HEK293T (cell line): ENCODE measurements around the gene SLC2A13.
"Not testable (repeated sequence)": the region's sequence is repeated elsewhere in the genome, so short reads cannot be mapped to it uniquely, and the experiment has no call there.

Experiments
- CTCF ChIA-PET: fragments of 350-600 bp; formaldehyde crosslinking; extraction: SDS; loops from one replicate; lab custom pipeline; 2021; ENCODE audit warnings: antibody characterized with exemption, inconsistent platforms; lab: Yijun Ruan, JAX
- POLR2A ChIA-PET: fragments of 350-600 bp; formaldehyde crosslinking; extraction: SDS; loops from one replicate; lab custom pipeline; 2020; ENCODE audit warnings: antibody characterized with exemption, inconsistent platforms; lab: Yijun Ruan, JAX
- DNase-seq: peaks from one replicate; pipeline ENCODE4 v3.0.0; 2012; ENCODE audit warnings: mixed read lengths; ENCODE audit errors: extremely low spot score
- ARNT ChIP-seq: fragments of 450-650 bp; IDR thresholded peaks from 2 replicates; pipeline ENCODE4 v1.6.1; 2017; ENCODE audit warnings: mild to moderate bottlenecking
- BHLHE40 ChIP-seq: fragments of 450-650 bp; IDR thresholded peaks from 2 replicates; pipeline ENCODE4 v1.6.1; 2016; ENCODE audit warnings: mild to moderate bottlenecking, moderate library complexity, borderline replicate concordance
- CTBP1 ChIP-seq: fragments of 450-650 bp; IDR thresholded peaks from 2 replicates; pipeline ENCODE4 v1.6.1; 2016; ENCODE audit warnings: borderline replicate concordance
- ELF4 ChIP-seq: fragments of 450-650 bp; IDR thresholded peaks from 2 replicates; pipeline ENCODE4 v1.6.1; 2017; ENCODE audit warnings: antibody characterized with exemption
- FOXA1 ChIP-seq: fragments of 450-650 bp; IDR thresholded peaks from 2 replicates; pipeline ENCODE4 v1.6.1; 2016; ENCODE audit warnings: mild to moderate bottlenecking
- FOXK2 ChIP-seq: fragments of 450-650 bp; IDR thresholded peaks from 2 replicates; pipeline ENCODE4 v1.6.1; 2016; ENCODE audit warnings: mild to moderate bottlenecking
- FOXM1 ChIP-seq: fragments of 450-650 bp; IDR thresholded peaks from 2 replicates; pipeline ENCODE4 v1.6.1; 2017; ENCODE audit warnings: mild to moderate bottlenecking, borderline replicate concordance
- HDGF ChIP-seq: fragments of 450-650 bp; IDR thresholded peaks from 2 replicates; pipeline ENCODE4 v1.6.1; 2017; ENCODE audit warnings: antibody characterized with exemption, borderline replicate concordance
- L3MBTL2 ChIP-seq: fragments of 450-650 bp; conservative IDR thresholded peaks from 2 replicates; pipeline ENCODE4 v1.6.1; 2016; ENCODE audit warnings: mild to moderate bottlenecking
- LEF1 ChIP-seq: fragments of 450-650 bp; IDR thresholded peaks from 2 replicates; pipeline ENCODE4 v1.6.1; 2017; ENCODE audit warnings: mild to moderate bottlenecking, borderline replicate concordance
- NFRKB ChIP-seq: fragments of 450-650 bp; IDR thresholded peaks from 2 replicates; pipeline ENCODE4 v1.6.1; 2016; ENCODE audit warnings: mild to moderate bottlenecking, moderate library complexity
- PKNOX1 ChIP-seq: fragments of 450-650 bp; IDR thresholded peaks from 2 replicates; pipeline ENCODE4 v1.6.1; 2016
- SP1 ChIP-seq: fragments of 450-650 bp; IDR thresholded peaks from 2 replicates; pipeline ENCODE4 v1.6.1; 2017
- SUZ12 ChIP-seq: fragments of 450-650 bp; IDR thresholded peaks from 2 replicates; pipeline ENCODE4 v1.6.1; 2016; ENCODE audit warnings: mild to moderate bottlenecking
- TARDBP ChIP-seq: fragments of 450-650 bp; IDR thresholded peaks from 2 replicates; pipeline ENCODE4 v1.6.1; 2016
- ZNF384 ChIP-seq: fragments of 450-650 bp; IDR thresholded peaks from 2 replicates; pipeline ENCODE4 v1.6.1; 2016

The SLC2A13 gene

GRCh38 chr12:39923364-39923763 lies 182.5 kb downstream of the SLC2A13 start:
- DNase-seq: no peak
- ChIA-PET CTCF (no interaction called here), POLR2A (no interaction called here)
- no peak for TF ChIP-seq PKNOX1
- no peak for TF ChIP-seq ZNF384
- no peak for TF ChIP-seq ARNT
- no peak for TF ChIP-seq FOXK2
- no peak for TF ChIP-seq TARDBP
- TF ChIP-seq NFRKB: no peak
- no peak for TF ChIP-seq FOXA1
- no peak for TF ChIP-seq L3MBTL2
- TF ChIP-seq SUZ12: no peak

- CTCF ChIA-PET, POLR2A ChIA-PET, DNase-seq: not testable (repeated sequence)
These were observed 183.3 kb downstream of the SLC2A13 start for GRCh38 chr12:39922598-39922997.

- CTCF ChIA-PET: no interaction called here
- POLR2A ChIA-PET: no interaction called here
- TF ChIP-seq ELF4 (no peak), FOXK2 (no peak), FOXM1 (no peak), ZNF384 (no peak), ARNT (no peak), SUZ12 (no peak), SP1 (no peak), BHLHE40 (no peak), LEF1 (no peak), TARDBP (no peak), HDGF (no peak)
- no peak for DNase-seq
These were observed 185.2 kb downstream of the SLC2A13 start for GRCh38 chr12:39920647-39921046.

- TF ChIP-seq SUZ12 (no peak), BHLHE40 (no peak), HDGF (no peak), PKNOX1 (no peak), TARDBP (no peak), NFRKB (no peak), FOXM1 (no peak), ELF4 (no peak), SP1 (no peak), FOXK2 (no peak), ARNT (no peak), FOXA1 (no peak)
- DNase-seq: no peak
- CTCF ChIA-PET: no interaction called here
- POLR2A ChIA-PET: no interaction called here
These were observed 185.7 kb downstream of the SLC2A13 start for GRCh38 chr12:39920222-39920621.

GRCh38 chr12:39919790-39920189 lies 186.1 kb downstream of the SLC2A13 start:
- TF ChIP-seq FOXM1 (no peak), ZNF384 (no peak), FOXK2 (no peak), ARNT (no peak), CTBP1 (no peak), ELF4 (no peak), TARDBP (no peak), FOXA1 (no peak), L3MBTL2 (no peak), HDGF (no peak), SUZ12 (no peak), NFRKB (no peak), LEF1 (no peak), SP1 (no peak), BHLHE40 (no peak), PKNOX1 (no peak)
- DNase-seq: no peak
- ChIA-PET CTCF (no interaction called here), POLR2A (no interaction called here)

- no peak for DNase-seq
- CTCF ChIA-PET: no interaction called here
- no peak for TF ChIP-seq LEF1
- no peak for TF ChIP-seq L3MBTL2
- TF ChIP-seq ELF4: no peak
- TF ChIP-seq ZNF384: no peak
- no peak for TF ChIP-seq FOXK2
- TF ChIP-seq BHLHE40: no peak
- no peak for TF ChIP-seq SUZ12
- POLR2A ChIA-PET: no interaction called here
These were observed 190.6 kb downstream of the SLC2A13 start for GRCh38 chr12:39915249-39915648.

- ChIA-PET CTCF (no interaction called here), POLR2A (no interaction called here)
- DNase-seq: no peak
- TF ChIP-seq NFRKB (no peak), SUZ12 (no peak), HDGF (no peak), BHLHE40 (no peak), ZNF384 (no peak), ARNT (no peak)
These were observed 193.5 kb downstream of the SLC2A13 start for GRCh38 chr12:39912211-39912980.
